ENCODE measurements around the gene ST8SIA6. TPM values are rescaled to one million over a fixed set of nuclear protein-coding genes. Genes with fewer than 3 reads are reported as not detected.

The ST8SIA6 gene
- total and polyA plus RNA-seq, 10 of the 15 experiments (the other 5 are each of a cell fraction or from before 2014, with no cell fraction given) = 0.22 TPM; not detected in 9

DNA sequence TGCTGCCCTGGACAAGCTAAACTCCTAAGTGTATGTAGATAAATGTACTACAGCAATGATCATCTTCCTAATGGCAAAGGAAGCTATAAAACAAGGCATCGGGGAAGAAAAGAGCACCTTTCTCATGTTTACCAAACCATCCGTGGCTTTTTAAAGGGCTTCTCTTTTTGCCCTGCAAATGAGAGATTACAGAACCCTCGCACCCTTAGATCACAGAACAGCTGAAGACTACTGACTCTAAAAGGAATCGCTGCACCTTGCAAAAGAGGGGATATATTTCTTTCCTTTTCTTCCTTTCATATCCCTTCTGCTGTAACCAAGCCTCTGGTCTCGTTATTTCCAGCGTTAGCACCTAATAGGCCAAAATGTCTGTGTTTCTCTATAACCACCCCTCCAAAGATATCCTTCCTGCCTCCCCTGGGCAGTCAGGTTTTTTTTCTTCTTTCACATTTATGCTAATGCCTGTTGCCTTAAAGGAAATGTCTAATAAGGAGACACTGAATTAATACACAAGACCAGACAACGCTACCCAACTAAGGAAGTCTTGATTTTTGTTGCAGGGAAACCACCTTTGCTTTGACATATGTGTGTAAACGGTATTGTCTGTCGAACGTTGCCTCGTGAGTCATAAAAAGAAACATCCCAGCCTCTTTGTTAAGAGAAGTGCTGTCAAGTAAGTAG is 10.5 kb downstream of the ST8SIA6 start:
- WGBS (ENCODE audit: insufficient coverage, insufficient replicate concordance, low lambda C conversion rate, missing lambda C conversion rate) = 5% methylated on average over 11 of the region's 11 CpGs
- Histone ChIP-seq H3K9ac (ENCODE audit: control insufficient read depth, insufficient read depth, low read length) (no peak overlapping the region), H3K4me1 (ENCODE audit: control insufficient read depth, insufficient read depth, low read length) (peaks cover 5% of the 10 kb centered on the region), H4K20me1 (ENCODE audit: control insufficient read depth, insufficient read depth) (no peaks in the 10 kb centered on the region), H3K79me2 (ENCODE audit: control insufficient read depth, insufficient read depth, low read length) (no peaks in the 10 kb centered on the region), H3K4me2 (ENCODE audit: control insufficient read depth, insufficient read depth) (peak overlapping the region; percentile 34), H2AFZ (ENCODE audit: control insufficient read depth, low read depth, low read length) (peak overlapping the region; percentile 55), H3K27ac (ENCODE audit: control insufficient read depth, insufficient read depth) (no peak overlapping the region), H3K9me3 (replicated peaks; ENCODE audit: control insufficient read depth, insufficient read depth, low read length) (peaks cover 4% of the 10 kb centered on the region; the same call in 2 of the 3 replicates), H3K36me3 (ENCODE audit: control insufficient read depth in 2 of 2, insufficient read depth in 2 of 2, low read length in 1 of 2) (no peaks in the 10 kb centered on the region), H3K27me3 (replicated peaks in 1 of 2; ENCODE audit: control insufficient read depth in 2 of 2, insufficient read depth in 2 of 2, low read length in 1 of 2) (0 out of 4 replicates have a peak, but pooled peaks cover 0 to 2% of the 10 kb centered on the region in 2 experiments), H3K4me3 (peak overlapping the region; percentile 21; the same call in 1 of the 2 replicates)
- no TSS peak for BruUV-seq (replicated peaks)
- intact Hi-C loops (cut with micrococcal nuclease; ENCODE audit: unreplicated experiment) = no loop called here
- CTCF ChIA-PET = interaction anchor here (2.6 kb wide), 1 partner anchor 13 kb away, joined by 8 read pairs; no protein-coding TSS in a partner anchor
- POLR2A ChIA-PET = no interaction called here
- RAD21 ChIA-PET (ENCODE audit: unreplicated experiment) = interaction anchor here (0.7 to 1.8 kb wide), 4 partner anchors 9 to 200 kb away, joined by 3 to 7 read pairs (median 4); no protein-coding TSS in a partner anchor
- SMC1A ChIA-PET (ENCODE audit: uncharacterized antibody, unreplicated experiment) = interaction anchor here (0.7 to 1.9 kb wide), 5 partner anchors 18 to 115 kb away, joined by 3 to 5 read pairs (median 3); no protein-coding TSS in a partner anchor
- in situ Hi-C loops (cut with MboI) = no loop called here
- DNase-seq (ENCODE audit: low read depth, low spot score) (peak; percentile 44), ATAC-seq (peak; percentile 98), FAIRE-seq (peak; percentile 66)
- TF ChIP-seq, protein P1, sequence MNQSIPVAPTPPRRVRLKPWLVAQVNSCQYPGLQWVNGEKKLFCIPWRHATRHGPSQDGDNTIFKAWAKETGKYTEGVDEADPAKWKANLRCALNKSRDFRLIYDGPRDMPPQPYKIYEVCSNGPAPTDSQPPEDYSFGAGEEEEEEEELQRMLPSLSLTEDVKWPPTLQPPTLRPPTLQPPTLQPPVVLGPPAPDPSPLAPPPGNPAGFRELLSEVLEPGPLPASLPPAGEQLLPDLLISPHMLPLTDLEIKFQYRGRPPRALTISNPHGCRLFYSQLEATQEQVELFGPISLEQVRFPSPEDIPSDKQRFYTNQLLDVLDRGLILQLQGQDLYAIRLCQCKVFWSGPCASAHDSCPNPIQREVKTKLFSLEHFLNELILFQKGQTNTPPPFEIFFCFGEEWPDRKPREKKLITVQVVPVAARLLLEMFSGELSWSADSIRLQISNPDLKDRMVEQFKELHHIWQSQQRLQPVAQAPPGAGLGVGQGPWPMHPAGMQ (IDR thresholded peaks at IDR 0.05; ENCODE audit: borderline replicate concordance) = no peak
- TF ChIP-seq ZSCAN29 (IDR thresholded peaks at IDR 0.05) (no peak), FOXM1 (IDR thresholded peaks at IDR 0.05; ENCODE audit: low read depth, low read length) (0 out of 2 replicates have a peak, but pooled peaks have one; percentile 31), CREB1 (IDR thresholded peaks at IDR 0.05; ENCODE audit: low read depth) (no peak), RCOR1 (conservative IDR thresholded peaks at IDR 0.05; ENCODE audit: low read depth, low read length) (no peak), ZNF384 (IDR thresholded peaks at IDR 0.05; ENCODE audit: borderline replicate concordance, low read depth, low read length) (no peak), EZH2 (IDR thresholded peaks at IDR 0.05; ENCODE audit: borderline replicate concordance, control insufficient read depth, low read depth, low read length) (no peak), TCF12 (IDR thresholded peaks at IDR 0.05; ENCODE audit: low read depth, low read length) (no peak), ZNF274 (IDR thresholded peaks at IDR 0.05; ENCODE audit: insufficient read depth, insufficient read length) (no peak), NBN (IDR thresholded peaks at IDR 0.05) (no peak), ATF7 (IDR thresholded peaks at IDR 0.05; ENCODE audit: low read depth) (peak; percentile 38; the same call in 1 of the 2 replicates), KDM1A (IDR thresholded peaks at IDR 0.05; ENCODE audit: borderline replicate concordance) (no peak), NFXL1 (IDR thresholded peaks at IDR 0.05; ENCODE audit: borderline replicate concordance) (no peak), POLR2AphosphoS5 (IDR thresholded peaks at IDR 0.05; ENCODE audit: low read length) (no peak), TCF3 (IDR thresholded peaks at IDR 0.05; ENCODE audit: borderline replicate concordance, insufficient read depth, low read depth, low read length) (no peak)
- TF ChIP-seq, protein P2, sequence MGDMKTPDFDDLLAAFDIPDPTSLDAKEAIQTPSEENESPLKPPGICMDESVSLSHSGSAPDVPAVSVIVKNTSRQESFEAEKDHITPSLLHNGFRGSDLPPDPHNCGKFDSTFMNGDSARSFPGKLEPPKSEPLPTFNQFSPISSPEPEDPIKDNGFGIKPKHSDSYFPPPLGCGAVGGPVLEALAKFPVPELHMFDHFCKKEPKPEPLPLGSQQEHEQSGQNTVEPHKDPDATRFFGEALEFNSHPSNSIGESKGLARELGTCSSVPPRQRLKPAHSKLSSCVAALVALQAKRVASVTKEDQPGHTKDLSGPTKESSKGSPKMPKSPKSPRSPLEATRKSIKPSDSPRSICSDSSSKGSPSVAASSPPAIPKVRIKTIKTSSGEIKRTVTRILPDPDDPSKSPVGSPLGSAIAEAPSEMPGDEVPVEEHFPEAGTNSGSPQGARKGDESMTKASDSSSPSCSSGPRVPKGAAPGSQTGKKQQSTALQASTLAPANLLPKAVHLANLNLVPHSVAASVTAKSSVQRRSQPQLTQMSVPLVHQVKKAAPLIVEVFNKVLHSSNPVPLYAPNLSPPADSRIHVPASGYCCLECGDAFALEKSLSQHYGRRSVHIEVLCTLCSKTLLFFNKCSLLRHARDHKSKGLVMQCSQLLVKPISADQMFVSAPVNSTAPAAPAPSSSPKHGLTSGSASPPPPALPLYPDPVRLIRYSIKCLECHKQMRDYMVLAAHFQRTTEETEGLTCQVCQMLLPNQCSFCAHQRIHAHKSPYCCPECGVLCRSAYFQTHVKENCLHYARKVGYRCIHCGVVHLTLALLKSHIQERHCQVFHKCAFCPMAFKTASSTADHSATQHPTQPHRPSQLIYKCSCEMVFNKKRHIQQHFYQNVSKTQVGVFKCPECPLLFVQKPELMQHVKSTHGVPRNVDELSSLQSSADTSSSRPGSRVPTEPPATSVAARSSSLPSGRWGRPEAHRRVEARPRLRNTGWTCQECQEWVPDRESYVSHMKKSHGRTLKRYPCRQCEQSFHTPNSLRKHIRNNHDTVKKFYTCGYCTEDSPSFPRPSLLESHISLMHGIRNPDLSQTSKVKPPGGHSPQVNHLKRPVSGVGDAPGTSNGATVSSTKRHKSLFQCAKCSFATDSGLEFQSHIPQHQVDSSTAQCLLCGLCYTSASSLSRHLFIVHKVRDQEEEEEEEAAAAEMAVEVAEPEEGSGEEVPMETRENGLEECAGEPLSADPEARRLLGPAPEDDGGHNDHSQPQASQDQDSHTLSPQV (IDR thresholded peaks at IDR 0.05) = no peak
- TF ChIP-seq, protein P3, sequence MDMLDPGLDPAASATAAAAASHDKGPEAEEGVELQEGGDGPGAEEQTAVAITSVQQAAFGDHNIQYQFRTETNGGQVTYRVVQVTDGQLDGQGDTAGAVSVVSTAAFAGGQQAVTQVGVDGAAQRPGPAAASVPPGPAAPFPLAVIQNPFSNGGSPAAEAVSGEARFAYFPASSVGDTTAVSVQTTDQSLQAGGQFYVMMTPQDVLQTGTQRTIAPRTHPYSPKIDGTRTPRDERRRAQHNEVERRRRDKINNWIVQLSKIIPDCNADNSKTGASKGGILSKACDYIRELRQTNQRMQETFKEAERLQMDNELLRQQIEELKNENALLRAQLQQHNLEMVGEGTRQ (IDR thresholded peaks at IDR 0.05; ENCODE audit: borderline replicate concordance, low read depth, low read length) = no peak

All from GM12878 (cell line).